ENCODE results near the gene NAV2.

NAV2 gene

DNA sequence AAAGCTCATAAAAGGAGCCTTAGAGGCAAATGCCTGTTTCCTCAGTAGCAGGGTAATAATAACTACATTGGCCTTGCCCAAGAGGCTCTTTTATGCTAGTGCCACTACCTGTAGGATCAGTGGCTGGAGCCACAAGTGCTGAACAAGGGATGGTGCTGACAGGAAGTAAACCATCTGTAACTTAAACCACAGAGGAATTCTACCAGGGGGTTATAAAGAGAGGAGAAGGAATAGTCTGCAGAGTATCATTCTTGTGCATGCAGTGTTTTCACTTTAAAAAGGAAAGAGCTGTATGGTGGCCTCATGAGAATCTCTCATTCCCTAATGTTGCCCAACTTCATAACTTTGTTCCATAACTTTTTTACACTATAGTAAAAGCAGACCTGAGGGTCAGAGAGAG is 279.5 kb downstream of the NAV2 start:
- TF ChIP-seq, protein P1, sequence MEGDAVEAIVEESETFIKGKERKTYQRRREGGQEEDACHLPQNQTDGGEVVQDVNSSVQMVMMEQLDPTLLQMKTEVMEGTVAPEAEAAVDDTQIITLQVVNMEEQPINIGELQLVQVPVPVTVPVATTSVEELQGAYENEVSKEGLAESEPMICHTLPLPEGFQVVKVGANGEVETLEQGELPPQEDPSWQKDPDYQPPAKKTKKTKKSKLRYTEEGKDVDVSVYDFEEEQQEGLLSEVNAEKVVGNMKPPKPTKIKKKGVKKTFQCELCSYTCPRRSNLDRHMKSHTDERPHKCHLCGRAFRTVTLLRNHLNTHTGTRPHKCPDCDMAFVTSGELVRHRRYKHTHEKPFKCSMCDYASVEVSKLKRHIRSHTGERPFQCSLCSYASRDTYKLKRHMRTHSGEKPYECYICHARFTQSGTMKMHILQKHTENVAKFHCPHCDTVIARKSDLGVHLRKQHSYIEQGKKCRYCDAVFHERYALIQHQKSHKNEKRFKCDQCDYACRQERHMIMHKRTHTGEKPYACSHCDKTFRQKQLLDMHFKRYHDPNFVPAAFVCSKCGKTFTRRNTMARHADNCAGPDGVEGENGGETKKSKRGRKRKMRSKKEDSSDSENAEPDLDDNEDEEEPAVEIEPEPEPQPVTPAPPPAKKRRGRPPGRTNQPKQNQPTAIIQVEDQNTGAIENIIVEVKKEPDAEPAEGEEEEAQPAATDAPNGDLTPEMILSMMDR (IDR thresholded peaks at IDR 0.05) = no peak

GRCh38 chr11:19992998-19993397 is 280.4 kb downstream of the NAV2 start:
- Histone ChIP-seq H3K4me3 (ENCODE audit: low read depth in 1 of 2, low read length in 1 of 2) (no peak overlapping the region), H3K9me3 (no peaks in the 10 kb centered on the region), H3K36me3 (peaks cover 23% of the 10 kb centered on the region), H3K4me1 (ENCODE audit: control insufficient read depth in 1 of 2, insufficient read depth in 1 of 2, low read depth in 1 of 2, low read length in 1 of 2) (no peaks in the 10 kb centered on the region), H3K27me3 (no peaks in the 10 kb centered on the region), H3K27ac (no peak overlapping the region)
- TF ChIP-seq, protein P1 (IDR thresholded peaks at IDR 0.05) = no peak

More for the DNA sequence above, 279.5 kb downstream of the NAV2 start:
- Histone ChIP-seq H3K36me3 (peaks cover 31% of the 10 kb centered on the region), H3K9me3 (no peaks in the 10 kb centered on the region), H3K4me1 (ENCODE audit: control insufficient read depth in 1 of 2, insufficient read depth in 1 of 2, low read depth in 1 of 2, low read length in 1 of 2) (no peaks in the 10 kb centered on the region), H3K4me3 (ENCODE audit: low read depth in 1 of 2, low read length in 1 of 2) (no peak overlapping the region), H3K27ac (no peak overlapping the region), H3K27me3 (no peaks in the 10 kb centered on the region)

- H3K36me3 ChIP-seq = peaks cover 12% of the 10 kb centered on the region
- no peaks in the 10 kb centered on the region for H3K4me1 ChIP-seq (ENCODE audit: control insufficient read depth in 1 of 2, insufficient read depth in 1 of 2, low read depth in 1 of 2, low read length in 1 of 2)
- H3K27ac ChIP-seq = no peak overlapping the region
Observed at GRCh38 chr11:19994672-19995071, 282.0 kb downstream of the NAV2 start.

GRCh38 chr11:19995145-19995544 is 282.5 kb downstream of the NAV2 start:
- TF ChIP-seq, protein P1 (IDR thresholded peaks at IDR 0.05) = no peak
- Histone ChIP-seq H3K27me3 (no peaks in the 10 kb centered on the region), H3K27ac (no peak overlapping the region), H3K9me3 (no peaks in the 10 kb centered on the region), H3K36me3 (peaks cover 12% of the 10 kb centered on the region), H3K4me3 (ENCODE audit: low read depth in 1 of 2, low read length in 1 of 2) (no peak overlapping the region), H3K4me1 (ENCODE audit: control insufficient read depth in 1 of 2, insufficient read depth in 1 of 2, low read depth in 1 of 2, low read length in 1 of 2) (no peaks in the 10 kb centered on the region)

More at GRCh38 chr11:19994672-19995071, 282.0 kb downstream of the NAV2 start:
- no peaks in the 10 kb centered on the region for H3K27me3 ChIP-seq
- TF ChIP-seq, protein P1 (IDR thresholded peaks at IDR 0.05) = no peak
- H3K4me3 ChIP-seq (ENCODE audit: low read depth in 1 of 2, low read length in 1 of 2) = no peak overlapping the region
- H3K9me3 ChIP-seq = no peaks in the 10 kb centered on the region

- no peak overlapping the region for H3K4me3 ChIP-seq (ENCODE audit: low read depth in 1 of 2, low read length in 1 of 2)
- no peaks in the 10 kb centered on the region for H3K27me3 ChIP-seq
- TF ChIP-seq, protein P1 (IDR thresholded peaks at IDR 0.05) = no peak
- H3K36me3 ChIP-seq = peaks cover 19% of the 10 kb centered on the region
- H3K27ac ChIP-seq = no peak overlapping the region
- H3K9me3 ChIP-seq = no peaks in the 10 kb centered on the region
- H3K4me1 ChIP-seq (ENCODE audit: control insufficient read depth in 1 of 2, insufficient read depth in 1 of 2, low read depth in 1 of 2, low read length in 1 of 2) = no peaks in the 10 kb centered on the region
Observed at GRCh38 chr11:19996571-19996970, 283.9 kb downstream of the NAV2 start.

- no peaks in the 10 kb centered on the region for H3K27me3 ChIP-seq
- no peak overlapping the region for H3K27ac ChIP-seq
- H3K36me3 ChIP-seq = peaks cover 27% of the 10 kb centered on the region
- H3K9me3 ChIP-seq = no peaks in the 10 kb centered on the region
- H3K4me1 ChIP-seq (ENCODE audit: control insufficient read depth in 1 of 2, insufficient read depth in 1 of 2, low read depth in 1 of 2, low read length in 1 of 2) = no peaks in the 10 kb centered on the region
- H3K4me3 ChIP-seq (ENCODE audit: low read depth in 1 of 2, low read length in 1 of 2) = no peak overlapping the region
- TF ChIP-seq, protein P1 (IDR thresholded peaks at IDR 0.05) = no peak
Observed at GRCh38 chr11:20000022-20000350, 287.3 kb downstream of the NAV2 start.

Measured in neutrophil (primary cell).